AG04450 (cell line): Measurements from ENCODE around the gene EHHADH. TPM values are rescaled to one million over a fixed set of nuclear protein-coding genes. Genes with fewer than 3 reads are reported as not detected.

Experiments used
- CTCF ChIA-PET: fragments of 300-600, 350-600 bp; formaldehyde crosslinking; extraction: SDS; loops from one replicate; lab custom pipeline; 2022; ENCODE audit warnings: antibody characterized with exemption, inconsistent platforms; lab: Charles Lee
- POLR2A ChIA-PET: fragments of 350-600 bp; formaldehyde crosslinking; extraction: SDS; loops from one replicate; lab custom pipeline; 2021; ENCODE audit warnings: antibody characterized with exemption, inconsistent platforms; lab: Yijun Ruan, JAX
- DNase-seq: peaks from one replicate; pipeline ENCODE4 v3.0.0-alpha.2; 2011; ENCODE audit warnings: low read depth, low spot score
- H3K27ac ChIP-seq: one replicate; pipeline ENCODE4 v1.5.1; 2012; ENCODE audit warnings: low read depth, low read length, control low read depth
- H3K27me3 ChIP-seq: one replicate; pipeline ENCODE4 v1.6.0; 2012; ENCODE audit warnings: low read length; ENCODE audit not compliant: control insufficient read depth, insufficient read depth
- H3K4me3 ChIP-seq: 2 replicates; pipeline ENCODE4 v1.5.1; 2011; ENCODE audit warnings: mild to moderate bottlenecking, low read depth, low read length, control low read depth
- H3K9me3 ChIP-seq: 2 replicates; pipeline ENCODE4 v1.5.1; 2012; ENCODE audit warnings: low read length; ENCODE audit not compliant: control insufficient read depth, insufficient read depth
- CTCF ChIP-seq: IDR thresholded peaks from 2 replicates; pipeline ENCODE4 v1.5.1; 2011; ENCODE audit warnings: low read depth, low read length, control low read depth, inconsistent platforms
- polyA plus RNA-seq: library from polyadenylated mRNA; depleted of rRNA; stranded (reverse); fragments of >200 nt; gene quantifications from 2 replicates; pipeline ENCODE4 v1.2.3, GENCODE V29; 2011

EHHADH gene
- polyA plus RNA-seq, 1 experiment: 4.2 TPM

- CTCF ChIA-PET: no interaction called here
- POLR2A ChIA-PET: no interaction called here
These were observed 48.0 kb downstream of the EHHADH start for GRCh38 chr3:185205865-185206264.

GRCh38 chr3:185204894-185205293, 49.0 kb downstream of the EHHADH start:
- TF ChIP-seq CTCF: no peak
- POLR2A ChIA-PET: no interaction called here
- CTCF ChIA-PET: interaction anchor here (1.6 kb wide), 1 partner anchor 330 kb away, joined by 5 read pairs; no protein-coding TSS in a partner anchor

More at GRCh38 chr3:185205865-185206264, 48.0 kb downstream of the EHHADH start:
- no peaks in the 10 kb centered on the region for H3K9me3 ChIP-seq
- H3K27me3 ChIP-seq: no peaks in the 10 kb centered on the region
- no peak overlapping the region for H3K27ac ChIP-seq
- DNase-seq: no peak
- no peak overlapping the region for H3K4me3 ChIP-seq
- no peak for TF ChIP-seq CTCF

DNA sequence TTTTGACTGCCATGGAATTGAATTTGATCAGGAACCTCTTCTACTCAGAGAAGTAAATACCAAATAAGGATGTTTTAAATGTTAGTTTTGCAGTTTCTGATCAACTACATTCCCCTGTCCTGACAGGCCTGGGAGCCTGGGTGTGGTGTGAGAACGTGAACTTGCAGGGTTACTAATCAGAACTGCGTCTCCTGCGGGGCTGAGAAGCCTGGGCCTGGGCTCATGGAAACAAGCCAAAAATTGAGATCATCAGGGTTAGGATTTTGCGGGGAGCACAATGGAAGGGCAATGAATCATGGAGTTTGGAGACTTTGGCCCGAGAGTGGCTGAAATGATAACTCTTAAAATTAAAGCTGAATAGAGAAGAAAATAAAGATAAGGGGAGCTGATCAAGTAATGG, 53.2 kb downstream of the EHHADH start:
- CTCF ChIA-PET: interaction anchor here (0.6 to 1.3 kb wide), 2 partner anchors 24 to 326 kb away, joined by 5 to 10 read pairs; no protein-coding TSS in a partner anchor
- H3K9me3 ChIP-seq: no peaks in the 10 kb centered on the region
- DNase-seq: no peak
- POLR2A ChIA-PET: no interaction called here
- H3K27ac ChIP-seq: no peak overlapping the region
- TF ChIP-seq CTCF: no peak
- H3K27me3 ChIP-seq: no peaks in the 10 kb centered on the region
- no peak overlapping the region for H3K4me3 ChIP-seq

More at GRCh38 chr3:185204894-185205293, 49.0 kb downstream of the EHHADH start:
- Histone ChIP-seq H3K27ac (no peak overlapping the region), H3K4me3 (no peak overlapping the region), H3K27me3 (no peaks in the 10 kb centered on the region), H3K9me3 (no peaks in the 10 kb centered on the region)
- no peak for DNase-seq

GRCh38 chr3:185199671-185200070, 54.2 kb downstream of the EHHADH start:
- TF ChIP-seq CTCF: no peak
- Histone ChIP-seq H3K4me3 (no peak overlapping the region), H3K27ac (no peak overlapping the region), H3K27me3 (no peaks in the 10 kb centered on the region), H3K9me3 (no peaks in the 10 kb centered on the region)
- POLR2A ChIA-PET: no interaction called here
- DNase-seq: no peak
- CTCF ChIA-PET: interaction anchor here (1.3 kb wide), 1 partner anchor 23 kb away, joined by 5 read pairs; no protein-coding TSS in a partner anchor

DNA sequence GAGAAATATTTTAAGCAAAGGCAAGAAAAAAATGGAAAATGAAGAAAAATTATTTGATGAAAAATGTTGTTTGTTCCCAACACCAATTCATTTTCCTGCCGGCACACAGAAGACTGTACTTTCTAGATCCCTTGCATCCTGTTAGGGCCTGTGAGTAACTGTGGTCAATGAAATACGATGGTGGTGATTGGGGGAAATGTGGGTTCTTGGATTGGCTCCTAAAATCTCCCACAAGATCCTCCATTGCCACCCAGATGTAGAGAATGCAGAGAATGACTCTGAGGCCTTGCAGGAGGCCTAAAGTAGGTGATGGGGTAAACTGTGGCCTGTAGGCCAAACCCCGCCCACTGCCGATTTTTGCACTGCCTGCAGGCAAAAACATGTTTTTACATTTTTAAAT, 54.6 kb downstream of the EHHADH start:
- CTCF ChIA-PET: no interaction called here
- Histone ChIP-seq H3K27me3 (no peaks in the 10 kb centered on the region), H3K27ac (no peak overlapping the region), H3K9me3 (no peaks in the 10 kb centered on the region), H3K4me3 (no peak overlapping the region)
- POLR2A ChIA-PET: no interaction called here
- no peak for DNase-seq
- no peak for TF ChIP-seq CTCF
